ENCODE measurements around the gene RNASE12. TPM values are rescaled to one million over a fixed set of nuclear protein-coding genes. Genes with fewer than 3 reads are reported as not detected.
A peak's percentile ranks its signal among the peaks of the same experiment; 100 is the strongest.
"Not testable (repeated sequence)": the region's sequence is repeated elsewhere in the genome, so short reads cannot be mapped to it uniquely, and the experiment has no call there.

RNASE12 gene
- polyA plus RNA-seq, 4 donors, result not detected

- peaks cover 0 to 2% (median 0%) of the 10 kb centered on the region in 3 donors for H3K27me3 ChIP-seq (ENCODE audit: control insufficient read depth in 3 of 3, insufficient read depth in 3 of 3, low read length in 3 of 3)
- WGBS, 3 donors, result 72 to 82% (median 80%) methylated on average over 14 of the region's 14 CpGs
- no peak for DNase-seq
- H3K27ac ChIP-seq (ENCODE audit: low read depth in 1 of 3, low read length in 2 of 3), result no peak overlapping the region
- no peaks in the 10 kb centered on the region for H3K9me3 ChIP-seq (ENCODE audit: control insufficient read depth in 2 of 2, insufficient read depth in 1 of 2, low read depth in 1 of 2, low read length in 1 of 2)
- H3K36me3 ChIP-seq (ENCODE audit: control insufficient read depth in 3 of 3, insufficient read depth in 2 of 3, low read depth in 1 of 3, low read length in 3 of 3), result no peaks in the 10 kb centered on the region
- H3K4me3 ChIP-seq (ENCODE audit: low read depth in 1 of 3, low read length in 3 of 3), result no peak overlapping the region
- FAIRE-seq, result no peak
- no peaks in the 10 kb centered on the region for H3K4me1 ChIP-seq (ENCODE audit: control insufficient read depth in 3 of 3, insufficient read depth in 2 of 3, low read depth in 1 of 3, low read length in 2 of 3)
These were observed 12.2 kb downstream of the RNASE12 start for GRCh38 chr14:20578784-20579502.

GRCh38 chr14:20578325-20578724, 12.9 kb downstream of the RNASE12 start:
- no peak overlapping the region for H3K4me3 ChIP-seq (ENCODE audit: low read depth in 1 of 3, low read length in 3 of 3)
- no peak for DNase-seq
- 60 to 94% (median 90%) methylated on average over 3 of the region's 3 CpGs for WGBS, 3 donors
- H3K9me3 ChIP-seq (ENCODE audit: control insufficient read depth in 2 of 2, insufficient read depth in 1 of 2, low read depth in 1 of 2, low read length in 1 of 2), result no peaks in the 10 kb centered on the region
- FAIRE-seq, result no peak
- no peaks in the 10 kb centered on the region for H3K36me3 ChIP-seq (ENCODE audit: control insufficient read depth in 3 of 3, insufficient read depth in 2 of 3, low read depth in 1 of 3, low read length in 3 of 3)
- H3K4me1 ChIP-seq (ENCODE audit: control insufficient read depth in 3 of 3, insufficient read depth in 2 of 3, low read depth in 1 of 3, low read length in 2 of 3), result no peaks in the 10 kb centered on the region
- peaks cover 0 to 2% (median 0%) of the 10 kb centered on the region in 3 donors for H3K27me3 ChIP-seq (ENCODE audit: control insufficient read depth in 3 of 3, insufficient read depth in 3 of 3, low read length in 3 of 3)
- H3K27ac ChIP-seq (ENCODE audit: low read depth in 1 of 3, low read length in 2 of 3), result no peak overlapping the region

GRCh38 chr14:20572382-20572990, 18.7 kb downstream of the RNASE12 start:
- H3K36me3 ChIP-seq (ENCODE audit: control insufficient read depth in 3 of 3, insufficient read depth in 2 of 3, low read depth in 1 of 3, low read length in 3 of 3); H3K27me3 ChIP-seq (ENCODE audit: control insufficient read depth in 3 of 3, insufficient read depth in 3 of 3, low read length in 3 of 3); H3K4me1 ChIP-seq (ENCODE audit: control insufficient read depth in 3 of 3, insufficient read depth in 2 of 3, low read depth in 1 of 3, low read length in 2 of 3); H3K27ac ChIP-seq (ENCODE audit: low read depth in 1 of 3, low read length in 2 of 3); FAIRE-seq; DNase-seq; H3K4me3 ChIP-seq (ENCODE audit: low read depth in 1 of 3, low read length in 3 of 3): not testable (repeated sequence)
- WGBS, 3 donors, result 59 to 71% (median 66%) methylated on average over 4 of the region's 4 CpGs
- peaks cover 0 to 13% of the 10 kb centered on the region in 2 donors for H3K9me3 ChIP-seq (ENCODE audit: control insufficient read depth in 2 of 2, insufficient read depth in 1 of 2, low read depth in 1 of 2, low read length in 1 of 2)

- peak in 1 of 2 donors; percentile 29 for DNase-seq
- WGBS, 3 donors, result 63 to 71% (median 69%) methylated on average over 1 of the region's 1 CpG
- H3K9me3 ChIP-seq (ENCODE audit: control insufficient read depth in 2 of 2, insufficient read depth in 1 of 2, low read depth in 1 of 2, low read length in 1 of 2), result peaks cover 0 to 13% of the 10 kb centered on the region in 2 donors
- not testable (repeated sequence) for H3K27ac ChIP-seq (ENCODE audit: low read depth in 1 of 3, low read length in 2 of 3); H3K36me3 ChIP-seq (ENCODE audit: control insufficient read depth in 3 of 3, insufficient read depth in 2 of 3, low read depth in 1 of 3, low read length in 3 of 3); H3K4me1 ChIP-seq (ENCODE audit: control insufficient read depth in 3 of 3, insufficient read depth in 2 of 3, low read depth in 1 of 3, low read length in 2 of 3); H3K27me3 ChIP-seq (ENCODE audit: control insufficient read depth in 3 of 3, insufficient read depth in 3 of 3, low read length in 3 of 3); H3K4me3 ChIP-seq (ENCODE audit: low read depth in 1 of 3, low read length in 3 of 3); FAIRE-seq
These were observed 20.5 kb downstream of the RNASE12 start for GRCh38 chr14:20570720-20571119.

GRCh38 chr14:20569865-20570264, 21.3 kb downstream of the RNASE12 start:
- DNase-seq; H3K4me3 ChIP-seq (ENCODE audit: low read depth in 1 of 3, low read length in 3 of 3); H3K27ac ChIP-seq (ENCODE audit: low read depth in 1 of 3, low read length in 2 of 3); H3K36me3 ChIP-seq (ENCODE audit: control insufficient read depth in 3 of 3, insufficient read depth in 2 of 3, low read depth in 1 of 3, low read length in 3 of 3); H3K27me3 ChIP-seq (ENCODE audit: control insufficient read depth in 3 of 3, insufficient read depth in 3 of 3, low read length in 3 of 3); FAIRE-seq; H3K4me1 ChIP-seq (ENCODE audit: control insufficient read depth in 3 of 3, insufficient read depth in 2 of 3, low read depth in 1 of 3, low read length in 2 of 3): not testable (repeated sequence)
- 84 to 91% (median 86%) methylated on average over 2 of the region's 2 CpGs for WGBS, 3 donors
- peaks cover 0 to 13% of the 10 kb centered on the region in 2 donors for H3K9me3 ChIP-seq (ENCODE audit: control insufficient read depth in 2 of 2, insufficient read depth in 1 of 2, low read depth in 1 of 2, low read length in 1 of 2)

GRCh38 chr14:20569066-20569465, 22.1 kb downstream of the RNASE12 start:
- Histone ChIP-seq H3K36me3 (ENCODE audit: control insufficient read depth in 3 of 3, insufficient read depth in 2 of 3, low read depth in 1 of 3, low read length in 3 of 3) (no peaks in the 10 kb centered on the region), H3K27ac (ENCODE audit: low read depth in 1 of 3, low read length in 2 of 3) (no peak overlapping the region), H3K4me3 (ENCODE audit: low read depth in 1 of 3, low read length in 3 of 3) (no peak overlapping the region), H3K4me1 (ENCODE audit: control insufficient read depth in 3 of 3, insufficient read depth in 2 of 3, low read depth in 1 of 3, low read length in 2 of 3) (no peaks in the 10 kb centered on the region), H3K27me3 (ENCODE audit: control insufficient read depth in 3 of 3, insufficient read depth in 3 of 3, low read length in 3 of 3) (peaks cover 0 to 3% (median 0%) of the 10 kb centered on the region in 3 donors), H3K9me3 (ENCODE audit: control insufficient read depth in 2 of 2, insufficient read depth in 1 of 2, low read depth in 1 of 2, low read length in 1 of 2) (peaks cover 0 to 13% of the 10 kb centered on the region in 2 donors)
- FAIRE-seq (no peak), DNase-seq (no peak)

GRCh38 chr14:20568393-20568792, 22.8 kb downstream of the RNASE12 start:
- Histone ChIP-seq H3K27me3 (ENCODE audit: control insufficient read depth in 3 of 3, insufficient read depth in 3 of 3, low read length in 3 of 3) (peaks cover 0 to 3% (median 0%) of the 10 kb centered on the region in 3 donors), H3K36me3 (ENCODE audit: control insufficient read depth in 3 of 3, insufficient read depth in 2 of 3, low read depth in 1 of 3, low read length in 3 of 3) (no peaks in the 10 kb centered on the region), H3K27ac (ENCODE audit: low read depth in 1 of 3, low read length in 2 of 3) (no peak overlapping the region), H3K4me3 (ENCODE audit: low read depth in 1 of 3, low read length in 3 of 3) (no peak overlapping the region), H3K4me1 (ENCODE audit: control insufficient read depth in 3 of 3, insufficient read depth in 2 of 3, low read depth in 1 of 3, low read length in 2 of 3) (no peaks in the 10 kb centered on the region), H3K9me3 (ENCODE audit: control insufficient read depth in 2 of 2, insufficient read depth in 1 of 2, low read depth in 1 of 2, low read length in 1 of 2) (peaks cover 0 to 13% of the 10 kb centered on the region in 2 donors)
- DNase-seq (no peak), FAIRE-seq (no peak)
- 86 to 88% (median 88%) methylated on average over 3 of the region's 3 CpGs for WGBS, 3 donors

GRCh38 chr14:20567199-20567598, 24.0 kb downstream of the RNASE12 start:
- WGBS, 3 donors, result 88 to 100% (median 89%) methylated on average over 1 of the region's 1 CpG
- not testable (repeated sequence) for H3K27me3 ChIP-seq (ENCODE audit: control insufficient read depth in 3 of 3, insufficient read depth in 3 of 3, low read length in 3 of 3); H3K27ac ChIP-seq (ENCODE audit: low read depth in 1 of 3, low read length in 2 of 3); H3K36me3 ChIP-seq (ENCODE audit: control insufficient read depth in 3 of 3, insufficient read depth in 2 of 3, low read depth in 1 of 3, low read length in 3 of 3); H3K4me1 ChIP-seq (ENCODE audit: control insufficient read depth in 3 of 3, insufficient read depth in 2 of 3, low read depth in 1 of 3, low read length in 2 of 3); FAIRE-seq; DNase-seq; H3K4me3 ChIP-seq (ENCODE audit: low read depth in 1 of 3, low read length in 3 of 3)
- H3K9me3 ChIP-seq (ENCODE audit: control insufficient read depth in 2 of 2, insufficient read depth in 1 of 2, low read depth in 1 of 2, low read length in 1 of 2), result peaks cover 0 to 13% of the 10 kb centered on the region in 2 donors
